GM18858 (cell line): Measurements from ENCODE around the gene RREB1.

Source experiments
- ATAC-seq: cut with Tn5 transposase; IDR thresholded peaks from one replicate; pipeline ENCODE4 v1.9.1; 2021; ENCODE audit not compliant: unreplicated experiment

RREB1 gene

DNA sequence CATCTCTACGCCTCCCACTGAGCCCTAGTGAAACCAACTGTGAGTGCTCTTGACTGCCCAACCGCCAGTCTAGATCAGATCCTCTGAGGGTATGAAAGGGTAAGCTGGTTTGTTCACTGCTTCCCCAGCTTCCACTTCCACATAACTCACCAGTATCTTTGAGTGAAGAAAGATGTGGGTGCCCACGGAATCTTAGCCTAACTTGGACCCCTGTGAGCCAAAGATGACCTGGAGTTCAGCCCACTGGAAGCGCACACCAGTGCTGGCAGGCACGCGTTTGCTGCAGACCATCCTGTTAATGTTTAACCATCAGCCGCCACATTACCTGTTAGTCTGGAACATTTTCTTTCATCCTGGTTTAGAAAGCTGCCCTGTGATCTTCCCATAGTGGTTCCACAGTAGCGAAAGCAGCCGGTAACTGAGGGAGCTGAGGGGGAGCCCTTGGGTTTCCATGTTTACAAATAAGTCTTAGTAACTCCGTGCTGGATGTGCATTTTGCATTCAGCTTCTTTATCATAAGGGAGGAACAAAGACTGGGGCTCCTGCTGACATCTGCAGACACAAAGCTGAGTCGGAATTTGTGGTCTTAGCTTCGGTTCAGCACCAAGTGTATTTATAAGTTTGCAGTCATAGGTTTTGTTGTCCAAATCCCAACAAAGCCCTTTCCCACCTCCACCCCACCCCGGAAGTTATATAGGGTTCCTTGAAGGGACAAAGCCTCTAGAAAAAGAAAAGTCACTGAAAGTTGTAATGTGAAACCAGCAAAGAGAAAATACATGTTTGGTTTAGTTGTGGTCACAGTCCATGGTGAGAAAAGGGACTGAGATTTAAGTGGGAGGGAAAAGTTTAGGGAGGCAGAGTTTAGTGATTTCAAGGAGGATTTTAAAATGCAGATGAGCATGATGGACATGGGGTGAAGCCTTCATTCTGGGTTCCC lies 134.2 kb downstream of the RREB1 start:
- ATAC-seq = no peak

- ATAC-seq = no peak
Observed at GRCh38 chr6:7242835-7243178, 135.0 kb downstream of the RREB1 start.

DNA sequence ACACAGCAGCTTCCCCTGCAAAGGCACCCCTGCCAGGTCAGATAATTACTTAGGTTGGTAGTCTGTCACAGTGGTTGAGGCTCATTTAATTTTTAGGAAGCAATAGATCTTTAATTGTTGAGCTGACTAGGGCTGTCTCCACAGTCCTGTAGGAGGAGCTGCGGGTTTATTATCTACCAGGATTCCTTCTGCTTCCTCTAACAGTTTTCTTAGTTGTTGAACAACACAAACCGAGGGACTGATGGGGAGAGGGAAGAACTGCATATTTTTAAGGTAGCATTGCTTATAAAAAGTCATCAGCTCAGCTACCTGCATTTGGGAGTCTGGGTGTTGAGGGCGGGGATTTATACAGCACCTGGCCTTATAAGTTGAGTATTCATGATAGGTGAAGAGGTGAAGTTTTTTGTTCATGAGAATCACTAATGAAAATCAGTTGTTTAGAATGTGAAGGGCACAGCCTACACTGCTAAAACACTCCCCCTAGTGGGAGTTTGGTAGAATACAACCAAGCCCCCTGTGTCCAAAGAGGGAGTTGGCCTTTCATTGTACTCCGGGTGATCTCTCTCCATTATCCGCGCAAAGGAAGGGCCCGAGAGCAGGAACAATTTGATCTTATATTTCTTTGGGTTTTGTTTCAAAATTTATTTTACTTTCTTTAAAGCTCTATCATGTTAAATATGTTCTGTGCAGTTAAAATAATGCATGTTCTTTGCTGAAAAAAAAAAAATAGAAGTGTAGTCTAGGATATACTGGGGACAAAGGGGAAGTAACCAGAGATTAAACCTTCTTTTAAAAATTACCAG lies 135.6 kb downstream of the RREB1 start:
- no peak for ATAC-seq

DNA sequence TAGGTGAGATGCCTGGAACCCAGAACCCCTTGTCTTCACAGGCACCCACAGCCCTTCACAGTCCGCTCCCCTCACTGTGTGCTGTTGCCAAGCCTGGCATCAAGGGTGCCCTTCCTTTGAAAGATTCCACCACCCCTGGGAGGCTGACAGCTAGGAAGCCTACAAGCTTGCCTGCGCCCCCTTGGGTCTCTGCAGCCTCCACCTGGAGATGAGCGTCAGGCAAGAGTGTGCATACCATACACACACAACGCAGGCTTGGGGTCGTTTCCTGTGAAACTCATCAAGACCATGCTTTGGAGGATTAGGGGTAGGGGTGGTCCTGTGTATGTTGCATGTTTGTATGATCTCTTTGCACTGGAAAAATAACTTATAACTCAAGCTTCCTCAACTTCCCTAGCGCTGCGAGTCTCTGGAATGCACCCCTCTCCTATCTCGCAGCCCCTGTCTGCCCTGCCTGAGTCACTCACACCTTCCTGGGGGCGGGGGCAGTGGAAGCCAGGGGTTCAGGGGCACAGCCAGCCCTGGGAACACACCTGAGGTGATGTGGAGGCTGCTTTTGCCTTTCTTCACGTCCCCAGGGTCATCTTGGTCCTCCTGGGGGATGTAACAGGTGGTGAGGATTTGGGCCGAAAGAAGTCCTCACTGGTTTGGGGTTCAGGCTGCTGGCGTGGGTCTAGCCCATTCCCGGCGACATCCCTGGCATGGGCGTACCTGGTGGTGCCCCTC lies 138.1 kb downstream of the RREB1 start:
- ATAC-seq = no peak

GRCh38 chr6:7246401-7247178 lies 138.8 kb downstream of the RREB1 start:
- ATAC-seq = no peak

DNA sequence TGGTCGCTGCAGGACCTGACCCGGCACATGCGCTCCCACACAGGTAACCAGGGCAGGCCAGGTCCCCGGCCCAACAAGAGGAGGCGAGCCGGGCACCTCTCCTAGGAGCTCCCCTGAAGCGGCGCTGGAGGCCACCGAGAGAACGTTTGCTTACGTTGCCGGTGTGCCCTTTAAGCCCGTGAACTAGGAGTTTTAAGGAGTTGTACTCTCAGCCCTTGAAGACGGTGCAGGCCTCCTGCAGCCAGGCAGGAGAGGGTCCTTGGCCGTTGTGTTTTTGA lies 139.4 kb downstream of the RREB1 start:
- no peak for ATAC-seq

DNA sequence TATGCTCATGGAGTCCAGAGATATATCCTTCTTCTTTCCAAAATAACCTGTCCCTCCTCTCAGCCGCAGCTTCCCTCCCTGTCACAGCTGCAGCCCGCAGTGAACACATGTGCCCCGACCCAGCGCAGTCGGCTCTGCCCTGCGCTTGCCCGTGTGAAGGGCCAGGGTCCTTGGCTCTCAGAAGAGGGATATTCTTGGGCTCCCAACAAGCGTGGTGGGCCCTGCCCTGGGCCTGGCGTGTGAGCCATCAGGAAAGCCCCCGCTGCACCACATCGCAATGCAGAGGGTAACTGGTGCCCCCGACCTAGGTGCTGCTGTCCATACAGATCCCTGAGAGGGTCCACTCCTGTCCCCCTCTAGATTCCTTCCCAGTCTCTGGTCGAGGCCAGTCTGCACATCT lies 140.1 kb downstream of the RREB1 start:
- ATAC-seq = no peak

- no peak for ATAC-seq
Observed at GRCh38 chr6:7249391-7249790, 141.6 kb downstream of the RREB1 start.

DNA sequence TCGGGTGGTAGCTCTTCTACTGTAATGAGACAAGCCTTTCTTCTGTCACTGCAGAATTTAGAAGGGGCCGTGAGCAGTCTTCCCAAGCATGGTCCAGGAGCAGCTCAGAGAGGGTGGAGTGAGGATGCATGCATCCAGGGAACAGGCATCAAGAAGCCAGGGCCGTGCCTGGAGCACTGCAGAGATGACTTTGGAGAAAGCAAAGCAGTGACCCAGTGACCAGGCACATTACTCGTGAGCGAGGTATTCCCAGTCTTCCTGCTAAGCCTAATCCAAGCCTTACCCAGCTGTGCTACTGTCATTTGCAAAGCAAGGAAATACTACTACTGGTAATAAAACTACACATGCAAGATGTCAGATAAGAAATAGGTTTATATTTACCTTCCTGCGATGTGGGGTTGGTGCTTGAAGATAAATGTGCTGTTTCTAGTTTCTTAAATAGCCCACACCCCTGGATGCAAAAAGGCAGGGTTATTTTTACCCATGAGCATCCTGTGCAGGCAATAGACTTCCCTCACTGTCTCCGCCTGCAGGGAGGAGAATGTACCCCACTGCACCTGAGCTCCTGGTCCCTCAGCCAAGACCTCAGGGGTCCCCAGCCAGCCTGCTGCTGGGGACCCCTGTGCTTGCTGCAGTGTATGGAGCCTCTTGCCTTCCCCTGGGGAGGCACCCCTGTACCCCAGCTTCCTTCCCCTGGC lies 142.3 kb downstream of the RREB1 start:
- no peak for ATAC-seq

DNA sequence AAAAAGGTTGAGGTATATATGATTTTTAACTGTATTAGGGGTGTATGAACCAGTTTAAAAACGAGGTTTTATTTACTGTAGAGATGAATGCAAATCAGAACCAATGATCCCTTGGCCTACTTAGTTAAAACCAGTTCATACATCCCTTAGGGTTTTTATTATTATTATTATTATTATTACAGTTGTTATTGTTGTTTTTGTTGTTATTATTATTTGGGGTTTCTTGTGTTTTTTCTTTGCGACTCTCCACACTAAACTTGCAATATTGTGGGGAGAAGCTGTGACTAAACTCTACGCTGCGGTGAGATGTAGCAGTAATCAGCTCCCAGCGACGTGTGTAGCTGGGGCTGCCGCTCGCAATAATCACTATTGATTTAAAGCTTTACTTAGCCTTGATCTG lies 143.1 kb downstream of the RREB1 start:
- ATAC-seq = no peak

DNA sequence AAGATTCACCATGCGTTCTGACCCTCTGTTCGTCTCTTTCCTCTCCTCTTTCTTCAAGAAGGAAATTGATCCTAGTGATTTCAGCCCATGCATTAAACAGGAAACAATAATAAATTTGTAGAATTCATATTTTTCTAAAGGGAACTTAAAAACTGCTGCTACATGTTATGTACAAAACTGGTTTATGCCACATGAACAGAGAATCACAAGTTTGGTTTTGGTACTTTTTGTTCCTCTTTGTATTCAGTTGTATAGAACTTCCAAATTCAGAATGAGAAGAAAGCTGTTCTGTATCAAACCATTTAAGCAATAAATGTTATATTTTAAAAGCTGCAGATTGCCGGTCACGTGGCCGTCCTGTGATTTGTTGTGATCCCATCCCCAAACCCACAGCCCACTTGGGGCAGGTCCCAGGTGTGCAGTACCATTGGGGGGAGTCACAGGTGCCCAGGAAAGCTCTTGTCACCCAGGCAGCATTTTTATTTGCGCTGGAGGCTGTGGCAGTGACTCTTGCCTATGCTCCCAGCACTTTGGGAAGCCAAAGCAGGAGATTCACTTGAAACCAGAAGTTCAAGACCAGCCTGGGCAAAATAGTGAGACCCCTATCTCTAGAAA lies 144.0 kb downstream of the RREB1 start:
- no peak for ATAC-seq

GRCh38 chr6:7252390-7252789 lies 144.6 kb downstream of the RREB1 start:
- no peak for ATAC-seq

DNA sequence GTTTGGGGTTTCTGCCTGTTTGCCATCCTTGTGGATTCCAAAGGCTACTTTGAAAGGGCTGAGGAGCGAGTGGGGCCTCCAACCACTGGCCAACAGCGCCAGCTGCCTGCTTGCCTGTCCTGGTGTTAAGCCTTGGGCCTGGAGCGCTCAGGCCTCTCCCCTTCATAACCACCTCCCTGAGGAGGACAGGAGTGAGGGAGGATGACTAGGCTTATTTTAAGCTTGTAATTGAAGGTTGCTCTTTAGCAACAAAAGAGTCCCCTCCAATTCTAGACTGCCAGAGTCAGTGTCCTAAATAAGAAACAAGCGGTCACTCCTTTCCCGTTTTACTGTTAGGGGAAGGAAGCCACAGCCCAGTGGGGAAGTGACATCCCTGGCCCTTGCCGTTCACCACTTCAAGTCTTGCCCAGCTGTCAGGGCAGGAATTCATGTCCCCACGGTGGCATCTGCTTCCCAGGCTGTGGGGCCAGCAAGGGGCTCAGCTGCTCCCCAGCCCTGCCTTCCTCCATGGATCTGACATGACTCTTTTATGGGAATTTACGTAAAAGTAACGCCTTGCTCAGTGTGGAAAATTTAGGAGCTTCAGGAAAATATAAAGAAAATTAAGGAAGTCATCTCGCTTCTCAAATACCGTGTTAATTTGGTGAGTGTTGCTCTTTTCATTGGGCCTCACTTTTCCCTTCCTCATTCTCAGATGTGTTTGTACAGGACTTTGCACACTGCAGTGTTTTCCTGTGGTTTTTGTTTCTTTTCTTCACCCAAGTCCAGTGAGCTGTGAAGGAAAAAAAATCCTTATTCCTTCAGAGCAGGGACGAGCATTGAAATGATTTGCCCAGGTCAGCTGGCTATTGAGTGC lies 147.4 kb downstream of the RREB1 start:
- no peak for ATAC-seq

GRCh38 chr6:7255918-7256317 lies 148.2 kb downstream of the RREB1 start:
- ATAC-seq = no peak

- no peak for ATAC-seq
Observed at GRCh38 chr6:7256785-7257184, 149.0 kb downstream of the RREB1 start.

DNA sequence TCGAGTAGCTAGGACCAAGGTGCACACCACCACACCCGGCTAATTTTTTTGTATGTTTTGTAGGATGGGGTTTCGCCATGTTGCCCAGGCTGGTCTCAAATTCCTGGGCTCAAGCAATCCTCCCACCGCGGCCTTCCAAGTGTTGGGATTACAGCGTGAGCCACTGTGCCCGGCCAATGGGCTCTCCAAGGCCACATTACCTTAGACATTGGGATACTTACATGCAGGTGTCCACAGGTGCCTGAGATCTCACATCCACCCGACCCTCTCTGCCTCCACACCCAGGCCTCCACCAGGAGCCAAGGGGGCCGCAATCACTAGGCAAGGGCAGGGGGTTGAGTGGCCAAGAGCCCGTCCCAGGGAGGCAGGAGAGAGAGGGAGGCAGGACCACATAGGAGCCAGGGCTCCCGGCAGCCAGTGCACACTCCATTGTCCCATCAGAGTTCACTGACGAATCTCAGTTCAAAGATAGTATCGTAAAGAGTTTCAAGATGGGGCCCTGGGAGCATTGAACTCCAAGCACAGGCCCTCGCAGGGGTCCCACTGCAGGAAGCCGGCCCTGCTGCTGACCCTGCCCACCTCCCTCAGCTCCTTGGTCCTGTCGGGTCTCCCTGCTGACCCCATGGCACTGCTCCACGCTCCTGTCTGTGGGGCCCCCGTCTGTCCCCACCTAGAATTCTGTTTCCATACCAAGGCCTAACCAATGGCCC lies 149.9 kb downstream of the RREB1 start:
- no peak for ATAC-seq

GRCh38 chr6:7258231-7258763 lies 150.5 kb downstream of the RREB1 start:
- no peak for ATAC-seq
